NCI-H1436 (cell line): Measurements from ENCODE around the gene PPIL1.
A peak's percentile ranks its signal among the peaks of the same experiment; 100 is the strongest.
"Not testable (repeated sequence)": the region's sequence is repeated elsewhere in the genome, so short reads cannot be mapped to it uniquely, and the experiment has no call there.

Experiments used
- DNase-seq: peaks from one replicate; lab custom pipeline; 2025; lab: John Stamatoyannopoulos, UW

The PPIL1 gene

GRCh38 chr6:36874443-36875249 lies at the start of gene PPIL1:
PPIL1 (minus strand) TSS chr6:36874803; CDS start chr6:36874772, 31 bp downstream.
- DNase-seq, result peak; percentile 88

- no peak for DNase-seq
Observed at GRCh38 chr6:36924131-36924530, 49.5 kb upstream of the PPIL1 start.

DNA sequence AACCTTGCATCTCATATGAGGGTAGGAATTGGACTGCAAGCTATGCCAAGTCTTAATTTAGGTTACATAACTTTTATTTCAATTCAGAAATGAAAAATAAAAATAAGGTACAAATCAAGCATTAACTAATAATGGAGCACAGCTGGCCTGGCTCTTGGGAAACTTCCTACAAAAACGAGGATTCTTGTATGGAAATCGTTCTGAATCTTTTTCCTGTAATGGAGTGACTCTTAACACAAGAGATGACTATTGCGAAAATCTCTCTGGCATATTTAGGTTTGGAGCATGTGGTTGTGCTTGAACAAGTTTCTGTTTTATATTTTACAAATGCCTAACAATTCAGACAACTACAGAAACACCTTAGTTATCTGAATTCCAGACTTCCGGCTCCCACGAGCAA lies 45.9 kb upstream of the PPIL1 start:
- DNase-seq, result no peak

DNA sequence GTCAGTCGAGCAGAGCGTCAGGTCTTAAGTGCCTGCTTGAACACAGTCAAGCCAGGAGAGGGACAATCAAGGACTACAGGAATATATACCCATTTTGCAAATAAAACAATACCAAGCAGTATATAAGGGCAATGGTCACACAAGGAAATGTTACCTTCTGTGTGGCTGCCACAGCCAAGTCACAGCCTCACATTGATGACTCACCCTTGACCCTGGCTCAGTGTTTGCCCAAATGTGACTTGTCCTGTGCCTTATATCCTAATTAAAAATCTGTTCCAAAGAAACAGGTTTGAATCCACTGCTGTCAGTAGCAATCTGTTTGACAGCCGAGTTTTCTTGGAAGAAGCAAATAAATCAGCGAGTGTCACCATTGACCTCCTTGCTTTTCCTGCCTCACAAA lies 45.4 kb upstream of the PPIL1 start:
- DNase-seq, result no peak

GRCh38 chr6:36917541-36918193 lies 43.1 kb upstream of the PPIL1 start:
- DNase-seq, result no peak

DNA sequence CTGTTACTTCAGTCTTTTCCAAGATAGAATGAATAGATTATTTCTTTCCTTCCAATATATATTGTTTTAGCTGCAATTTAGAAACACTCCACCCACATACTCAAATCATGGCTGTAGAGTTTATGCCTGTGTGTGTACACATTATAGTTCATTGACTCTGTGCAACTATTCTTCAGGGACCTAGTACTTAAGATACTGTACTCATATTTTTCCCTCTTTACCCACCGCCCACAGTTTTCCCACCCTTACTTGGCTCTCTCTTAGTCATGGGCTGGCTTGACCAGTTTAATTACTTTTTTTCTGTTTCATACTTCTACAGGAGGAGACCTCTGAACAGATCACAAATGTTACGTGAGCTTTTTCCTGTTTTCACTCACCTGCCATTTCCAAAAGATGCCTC lies 41.5 kb upstream of the PPIL1 start:
- no peak for DNase-seq

DNA sequence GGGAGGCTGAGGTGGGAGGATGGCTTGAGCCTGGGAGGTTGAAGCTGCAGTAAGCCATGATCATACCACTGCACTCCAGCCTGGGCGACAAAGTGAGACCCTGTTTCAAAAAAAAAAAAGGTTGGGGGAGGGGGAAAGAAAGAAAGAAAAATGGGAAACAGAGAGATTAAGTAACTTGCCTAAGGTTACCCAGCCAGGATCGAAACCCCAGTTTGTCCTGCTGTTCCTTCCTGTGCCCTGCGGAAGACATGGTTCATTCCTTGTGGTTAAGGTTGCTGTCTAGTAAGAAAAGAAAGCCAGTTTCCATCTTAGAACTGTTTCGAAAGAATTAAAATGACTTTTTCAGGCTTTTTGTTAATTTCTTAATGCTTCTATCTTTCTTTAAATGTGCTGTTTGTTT lies 41.0 kb upstream of the PPIL1 start:
- DNase-seq, result no peak

DNA sequence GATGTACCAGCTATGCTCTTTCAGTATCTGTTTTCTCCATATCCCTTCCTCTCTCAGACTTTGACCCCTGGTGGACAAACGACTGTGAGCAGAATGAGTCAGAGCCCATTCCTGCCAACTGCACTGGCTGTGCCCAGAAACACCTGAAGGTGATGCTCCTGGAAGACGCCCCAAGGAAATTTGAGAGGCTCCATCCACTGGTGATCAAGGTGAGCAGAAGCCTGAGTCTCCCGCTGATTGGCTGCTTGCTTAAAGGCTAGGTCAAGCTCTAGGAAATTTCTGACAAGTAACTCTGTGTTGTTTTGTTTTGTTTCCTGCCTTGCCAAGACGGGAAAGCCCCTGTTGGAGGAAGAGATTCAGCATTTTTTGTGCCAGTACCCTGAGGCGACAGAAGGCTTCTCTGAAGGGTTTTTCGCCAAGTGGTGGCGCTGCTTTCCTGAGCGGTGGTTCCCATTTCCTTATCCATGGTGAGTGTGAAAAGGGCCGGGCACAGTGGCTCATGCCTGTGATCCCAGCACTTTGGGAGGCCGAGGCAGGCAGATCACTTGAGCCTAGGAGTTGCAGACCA lies 39.7 kb upstream of the PPIL1 start:
- DNase-seq, result no peak

- no peak for DNase-seq
Observed at GRCh38 chr6:36913082-36913481, 38.5 kb upstream of the PPIL1 start.

GRCh38 chr6:36912586-36912985 lies 38.0 kb upstream of the PPIL1 start:
- no peak for DNase-seq

- DNase-seq, result no peak
Observed at GRCh38 chr6:36912030-36912454, 37.4 kb upstream of the PPIL1 start.

DNA sequence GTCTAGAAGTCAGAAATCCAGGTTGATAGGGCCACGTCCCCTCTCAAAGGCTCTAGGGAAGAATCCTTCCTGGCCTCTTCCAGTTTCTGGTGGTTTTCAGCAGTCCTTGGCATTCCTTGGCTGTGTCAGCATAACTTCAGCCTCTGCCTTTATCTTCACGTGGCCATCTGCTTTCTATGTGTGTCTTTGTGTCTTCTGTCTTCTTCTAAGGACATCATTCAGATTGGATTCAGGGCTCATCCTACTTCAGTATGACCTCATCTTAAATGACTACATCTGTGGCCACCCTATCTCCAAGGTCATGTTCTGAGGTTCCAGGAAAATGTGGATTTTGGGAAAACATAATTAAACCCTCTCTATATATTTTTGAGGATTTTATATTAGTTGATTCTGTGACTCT lies 34.1 kb upstream of the PPIL1 start:
- DNase-seq, result no peak

DNA sequence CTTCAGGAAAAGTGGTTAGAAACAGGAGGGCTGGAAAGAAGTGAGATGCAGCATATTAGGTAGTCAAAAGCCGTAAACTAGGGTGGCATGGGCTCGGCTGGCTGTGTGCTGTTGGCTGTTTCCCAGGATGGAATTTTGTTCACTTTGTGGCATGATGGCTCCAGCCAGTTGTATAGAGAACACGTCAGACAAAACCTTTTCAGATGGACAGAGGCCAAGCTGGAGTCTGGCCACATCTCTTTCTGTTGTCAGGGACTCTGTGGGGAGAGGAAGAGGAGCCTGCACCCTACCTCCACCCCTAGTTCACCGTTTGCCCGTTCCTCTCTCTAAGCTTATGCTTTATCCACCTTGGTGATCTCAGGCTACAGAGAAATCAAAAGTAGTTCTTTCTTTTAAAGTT lies 33.2 kb upstream of the PPIL1 start:
- DNase-seq, result no peak

DNA sequence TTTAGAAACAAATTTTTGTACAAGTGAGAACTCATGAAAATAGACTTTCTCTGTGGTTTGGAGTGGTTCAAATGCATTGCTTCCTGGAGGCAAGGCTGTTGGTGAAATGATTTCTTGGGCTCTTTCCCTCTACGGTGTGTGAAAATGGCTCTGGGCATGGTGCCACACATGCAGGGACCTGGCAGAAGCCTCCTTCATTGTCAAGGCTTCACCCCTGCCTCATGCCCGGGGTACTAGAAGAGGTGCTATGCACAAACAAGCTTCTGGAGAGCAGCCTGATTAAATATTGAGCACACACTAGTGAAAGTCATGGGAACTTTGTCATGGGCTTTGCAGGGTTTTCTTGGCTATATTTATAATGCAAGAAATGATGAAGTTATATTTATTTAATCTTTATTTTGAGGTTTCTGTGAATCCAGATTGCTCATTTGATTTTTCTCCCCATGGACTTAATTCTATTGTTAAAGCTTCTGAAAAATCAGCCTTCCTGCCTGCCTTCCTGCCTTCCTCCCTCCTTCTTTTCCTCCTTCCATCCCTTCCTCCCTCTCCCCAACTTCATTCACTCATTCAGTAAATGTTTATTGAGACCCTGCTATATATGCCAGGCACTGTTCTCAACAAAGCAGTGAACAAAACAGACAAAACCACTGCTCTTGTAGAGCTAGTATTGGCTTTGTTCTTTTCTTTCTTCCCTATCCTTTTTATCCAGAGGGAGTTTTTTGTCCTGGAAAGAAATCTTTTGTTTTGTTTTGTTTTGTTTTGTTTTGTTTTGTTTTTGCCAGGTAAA lies 32.1 kb upstream of the PPIL1 start:
- DNase-seq, result no peak

DNA sequence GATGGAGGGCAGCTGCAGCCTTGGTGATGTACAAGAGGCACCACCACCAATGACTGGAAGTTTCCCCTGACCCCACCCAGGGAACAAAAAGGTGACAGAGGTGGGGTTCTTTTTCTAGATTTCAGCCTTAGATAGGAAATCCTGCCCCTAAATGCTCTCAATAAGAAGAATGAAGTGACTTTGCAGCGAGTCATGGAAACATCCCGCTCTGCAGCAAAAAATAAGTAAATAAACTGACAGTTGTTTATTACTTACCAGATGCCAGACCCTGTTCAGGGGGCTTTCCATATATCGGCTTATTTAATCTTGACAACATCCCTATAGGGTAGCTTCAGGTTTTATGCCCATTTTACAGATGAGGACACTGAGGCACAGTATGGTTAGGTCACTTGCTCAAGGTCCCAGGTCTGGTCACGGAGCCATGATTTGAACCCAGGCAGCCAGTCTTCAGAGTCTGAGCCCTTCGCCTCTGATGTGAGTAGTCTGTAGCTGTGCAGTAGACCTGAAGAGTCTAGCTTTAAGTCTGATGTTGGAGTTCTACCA lies 30.3 kb upstream of the PPIL1 start:
- DNase-seq, result no peak

DNA sequence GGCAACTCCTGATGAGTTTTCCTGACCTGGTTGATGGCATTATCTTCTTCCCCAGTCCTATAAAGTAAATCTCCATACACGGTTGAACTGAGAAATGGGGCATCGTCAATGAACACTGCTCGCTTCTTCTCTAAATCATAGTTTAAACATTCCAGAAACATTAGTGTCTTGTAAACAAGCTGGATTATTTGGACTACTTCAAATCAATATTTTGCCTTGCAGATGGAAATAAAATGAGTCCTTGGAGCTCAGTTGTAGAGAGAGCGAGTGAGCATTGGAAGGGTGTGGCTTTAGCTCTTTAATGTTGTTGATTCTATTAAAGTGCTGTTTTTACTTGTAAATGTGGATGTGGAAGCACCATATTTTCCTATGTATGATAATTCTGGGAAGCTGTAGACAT lies 29.5 kb upstream of the PPIL1 start:
- DNase-seq, result no peak

DNA sequence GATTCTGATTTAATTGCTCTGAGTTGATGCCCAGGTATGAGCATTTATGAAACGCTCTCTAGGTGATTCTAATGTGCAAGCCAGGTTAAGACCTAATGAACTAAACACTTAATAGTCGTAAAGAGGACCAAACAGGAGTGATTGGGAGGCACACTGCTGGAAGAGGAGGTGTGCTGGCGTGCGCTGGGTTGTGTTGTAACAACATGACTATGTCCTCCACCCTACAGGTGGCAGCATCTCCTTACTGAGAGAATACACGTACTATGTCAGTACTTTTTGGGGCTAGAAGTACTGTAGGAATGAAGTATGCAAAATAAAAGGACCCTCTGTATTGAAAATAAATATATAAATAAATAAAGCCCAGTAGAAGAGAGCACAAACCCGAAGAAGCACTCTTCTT lies 23.0 kb upstream of the PPIL1 start:
- no peak for DNase-seq

DNA sequence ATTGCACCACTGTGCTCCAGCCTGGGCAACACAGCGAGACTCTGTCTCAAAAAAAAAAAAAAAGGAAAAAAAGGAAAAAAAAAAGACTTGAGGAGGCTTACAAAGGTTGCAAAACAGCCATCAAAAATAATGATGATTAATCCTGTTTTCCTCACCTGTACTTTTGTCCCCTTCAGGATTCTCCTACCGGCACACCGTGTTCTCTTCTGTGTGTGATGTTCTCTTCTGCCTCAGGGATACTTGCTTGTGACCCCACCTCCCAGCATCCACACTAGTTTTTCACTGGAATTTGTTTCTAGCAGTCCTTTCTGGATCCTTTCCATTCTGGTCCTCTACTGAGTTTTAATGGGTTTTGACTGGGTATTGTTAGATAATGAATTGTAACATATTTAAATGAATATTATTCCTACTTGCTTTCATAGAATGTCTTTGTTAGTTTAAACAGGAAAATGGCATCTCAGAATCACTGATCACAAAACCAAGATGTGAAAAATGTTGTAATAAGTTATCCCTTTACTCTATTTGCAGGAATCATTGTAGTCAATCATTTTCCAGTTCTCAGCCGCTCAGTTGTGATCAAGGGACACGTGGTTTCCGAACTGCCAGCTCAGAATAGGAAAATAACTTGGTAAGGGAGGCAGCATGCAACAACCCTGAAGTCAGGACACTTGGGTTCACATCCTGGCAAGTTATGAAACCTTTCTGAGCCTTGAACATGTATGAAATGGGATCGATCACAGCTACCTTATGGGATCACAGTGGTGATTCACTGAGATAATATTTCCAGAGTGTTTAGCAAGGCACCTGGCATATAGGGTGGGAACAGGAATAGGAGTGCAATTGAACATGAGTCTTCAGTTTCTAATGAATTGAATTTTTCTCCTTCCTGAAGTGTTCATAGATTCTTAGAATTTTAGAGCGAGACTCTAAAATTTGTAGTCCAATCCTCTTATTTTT lies 19.7 kb upstream of the PPIL1 start:
- no peak for DNase-seq

- DNase-seq, result not testable (repeated sequence)
Observed at GRCh38 chr6:36891153-36891552, 16.6 kb upstream of the PPIL1 start.

DNA sequence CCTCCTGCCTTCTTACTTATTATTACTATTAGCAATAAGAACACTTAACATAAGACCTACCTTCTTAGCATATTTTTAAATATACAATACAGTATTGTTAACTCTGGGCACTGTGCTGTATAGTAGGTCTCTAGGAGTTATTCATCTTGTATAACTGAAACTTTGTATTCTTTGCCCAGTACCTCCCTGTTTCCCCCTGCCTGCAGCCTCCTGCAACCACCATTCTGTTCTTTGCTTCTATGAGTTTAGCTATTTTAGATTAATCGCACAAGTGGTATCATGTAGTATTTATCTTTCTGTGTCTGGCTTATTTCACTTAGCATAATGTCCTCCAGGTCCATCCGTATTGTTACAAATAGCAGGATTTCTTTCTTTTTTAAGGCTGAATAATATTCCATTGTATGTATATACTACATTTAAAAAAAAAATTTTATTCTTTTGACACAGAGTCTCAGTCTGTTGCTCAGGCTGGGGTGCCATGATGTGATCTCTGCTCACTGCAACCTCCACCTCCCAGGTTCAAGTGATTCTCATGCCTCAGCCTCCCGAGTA lies 15.6 kb upstream of the PPIL1 start:
- DNase-seq, result no peak
